GM19240 (cell line): ENCODE data around the gene ZNF559.
A peak's percentile ranks its signal among the peaks of the same experiment; 100 is the strongest.
"Not testable (repeated sequence)": the region's sequence is repeated elsewhere in the genome, so short reads cannot be mapped to it uniquely, and the experiment has no call there.

Experiments used
- DNase-seq: peaks from one replicate; pipeline ENCODE4 v3.0.0; 2011; ENCODE audit warnings: low spot score; ENCODE audit not compliant: insufficient read length

Gene ZNF559

GRCh38 chr19:9323919-9324583 is at the start of gene ZNF559:
ZNF559 (plus strand) TSS chr19:9324179; CDS start chr19:9338550, 14,371 bp downstream.
- peak; percentile 86 for DNase-seq

- not testable (repeated sequence) for DNase-seq
These were observed 40.5 kb upstream of the ZNF559 start for GRCh38 chr19:9283485-9283884.

GRCh38 chr19:9289231-9289884 is 34.6 kb upstream of the ZNF559 start:
- no peak for DNase-seq

- no peak for DNase-seq
These were observed 28.5 kb upstream of the ZNF559 start for GRCh38 chr19:9295411-9295849.

GRCh38 chr19:9296336-9296735 is 27.6 kb upstream of the ZNF559 start:
- DNase-seq, result no peak

- DNase-seq, result no peak
These were observed 17.5 kb upstream of the ZNF559 start for GRCh38 chr19:9306443-9306842.

GRCh38 chr19:9308091-9308770 is 15.7 kb upstream of the ZNF559 start:
- DNase-seq, result no peak

GRCh38 chr19:9309139-9309973 is 14.6 kb upstream of the ZNF559 start, which contains the start of gene ZNF699:
ZNF699 (minus strand) TSS chr19:9309838; CDS start chr19:9305119, 4,719 bp downstream.
- DNase-seq, result peak; percentile 89

GRCh38 chr19:9309974-9310446 is 14.0 kb upstream of the ZNF559 start:
- peak; percentile 36 for DNase-seq

GRCh38 chr19:9313756-9314155 is 10.2 kb upstream of the ZNF559 start:
- DNase-seq, result no peak

GRCh38 chr19:9321338-9321737 is 2.6 kb upstream of the ZNF559 start:
- no peak for DNase-seq

- not testable (repeated sequence) for DNase-seq
These were observed 2.2 kb upstream of the ZNF559 start for GRCh38 chr19:9321756-9322155.

GRCh38 chr19:9322201-9322600 is 1.8 kb upstream of the ZNF559 start:
- not testable (repeated sequence) for DNase-seq

- peak; percentile 4 for DNase-seq
These were observed 441 bp upstream of the ZNF559 start for GRCh38 chr19:9323557-9323918.

GRCh38 chr19:9324584-9324962 is 594 bp downstream of the ZNF559 start:
- DNase-seq, result no peak

- no peak for DNase-seq
These were observed 6.0 kb downstream of the ZNF559 start for GRCh38 chr19:9329999-9330398.

- DNase-seq, result no peak
These were observed 18.8 kb downstream of the ZNF559 start for GRCh38 chr19:9342610-9343304.

- no peak for DNase-seq
These were observed 21.0 kb downstream of the ZNF559 start for GRCh38 chr19:9345005-9345404.

GRCh38 chr19:9348253-9348652 is 24.3 kb downstream of the ZNF559 start:
- DNase-seq, result no peak

GRCh38 chr19:9348671-9349070 is 24.7 kb downstream of the ZNF559 start:
- no peak for DNase-seq

- DNase-seq, result no peak
These were observed 28.5 kb downstream of the ZNF559 start for GRCh38 chr19:9352505-9352904.
